GM18909 (cell line): ENCODE data around the gene RBM14.

ENCODE experiments used
- ATAC-seq: cut with Tn5 transposase; IDR thresholded peaks from one replicate; pipeline ENCODE4 v1.9.1; 2021; ENCODE audit warnings: mild to moderate bottlenecking; ENCODE audit not compliant: unreplicated experiment, poor library complexity

RBM14 gene

GRCh38 chr11:66670816-66671215 is 54.4 kb downstream of the RBM14 start:
- no peak for ATAC-seq

- no peak for ATAC-seq
Measured at GRCh38 chr11:66674964-66675602, 58.7 kb downstream of the RBM14 start.

- ATAC-seq: no peak
Measured at GRCh38 chr11:66676282-66676919, 60.0 kb downstream of the RBM14 start.
